ENCODE data around the gene LAMP5.

The LAMP5 gene

GRCh38 chr20:9573335-9574151, 59.2 kb downstream of the LAMP5 start:
- Mint-ChIP-seq H3K27me3 (peaks cover 1% of the 10 kb centered on the region), H3K36me3 (no peaks in the 10 kb centered on the region), H3K9me3 (peaks cover 2% of the 10 kb centered on the region), H3K27ac (no peak overlapping the region), H3K4me1 (no peaks in the 10 kb centered on the region), H3K4me3 (no peak overlapping the region)
- ATAC-seq (ENCODE audit: low read depth) (no peak), DNase-seq (ENCODE audit: low spot score in 2 of 2) (no peak)

GRCh38 chr20:9574181-9574580, 59.8 kb downstream of the LAMP5 start:
- DNase-seq (ENCODE audit: low spot score in 2 of 2) (no peak), ATAC-seq (ENCODE audit: low read depth) (no peak)
- Mint-ChIP-seq H3K27ac (no peak overlapping the region), H3K9me3 (peaks cover 1% of the 10 kb centered on the region), H3K4me1 (no peaks in the 10 kb centered on the region), H3K27me3 (peaks cover 1% of the 10 kb centered on the region), H3K4me3 (no peak overlapping the region), H3K36me3 (no peaks in the 10 kb centered on the region)

- Mint-ChIP-seq H3K36me3 (no peaks in the 10 kb centered on the region), H3K9me3 (no peaks in the 10 kb centered on the region)
These were observed 60.4 kb downstream of the LAMP5 start for GRCh38 chr20:9574776-9575175.

GRCh38 chr20:9575836-9576235, 61.4 kb downstream of the LAMP5 start:
- H3K27ac Mint-ChIP-seq, result no peak overlapping the region
- H3K4me3 Mint-ChIP-seq, result no peak overlapping the region
- DNase-seq (ENCODE audit: low spot score in 2 of 2) (no peak), ATAC-seq (ENCODE audit: low read depth) (no peak)
- H3K36me3 Mint-ChIP-seq, result no peaks in the 10 kb centered on the region
- H3K9me3 Mint-ChIP-seq, result peaks cover 1% of the 10 kb centered on the region
- peaks cover 1% of the 10 kb centered on the region for H3K27me3 Mint-ChIP-seq
- no peaks in the 10 kb centered on the region for H3K4me1 Mint-ChIP-seq

More at GRCh38 chr20:9574776-9575175, 60.4 kb downstream of the LAMP5 start:
- Mint-ChIP-seq H3K4me1 (no peaks in the 10 kb centered on the region), H3K27ac (no peak overlapping the region), H3K4me3 (no peak overlapping the region), H3K27me3 (peaks cover 1% of the 10 kb centered on the region)
- DNase-seq (ENCODE audit: low spot score in 2 of 2) (no peak), ATAC-seq (ENCODE audit: low read depth) (no peak)

- Mint-ChIP-seq H3K36me3 (no peaks in the 10 kb centered on the region), H3K4me3 (no peak overlapping the region), H3K9me3 (peaks cover 1% of the 10 kb centered on the region), H3K4me1 (no peaks in the 10 kb centered on the region), H3K27me3 (peaks cover 1% of the 10 kb centered on the region), H3K27ac (no peak overlapping the region)
- ATAC-seq (ENCODE audit: low read depth), result no peak
- DNase-seq (ENCODE audit: low spot score in 2 of 2), result no peak
These were observed 62.3 kb downstream of the LAMP5 start for GRCh38 chr20:9576695-9577094.

- Mint-ChIP-seq H3K27me3 (peaks cover 1% of the 10 kb centered on the region), H3K4me3 (no peak overlapping the region), H3K36me3 (no peaks in the 10 kb centered on the region), H3K4me1 (no peaks in the 10 kb centered on the region), H3K27ac (no peak overlapping the region), H3K9me3 (peaks cover 1% of the 10 kb centered on the region)
- ATAC-seq (ENCODE audit: low read depth) (no peak), DNase-seq (ENCODE audit: low spot score in 2 of 2) (no peak)
These were observed 63.0 kb downstream of the LAMP5 start for GRCh38 chr20:9577397-9577796.

GRCh38 chr20:9578594-9578993, 64.2 kb downstream of the LAMP5 start:
- H3K4me3 Mint-ChIP-seq, result no peak overlapping the region
- no peaks in the 10 kb centered on the region for H3K4me1 Mint-ChIP-seq
- ATAC-seq (ENCODE audit: low read depth), result no peak
- H3K27ac Mint-ChIP-seq, result no peak overlapping the region
- no peaks in the 10 kb centered on the region for H3K36me3 Mint-ChIP-seq
- no peak for DNase-seq (ENCODE audit: low spot score in 2 of 2)
- H3K9me3 Mint-ChIP-seq, result peaks cover 1% of the 10 kb centered on the region
- no peaks in the 10 kb centered on the region for H3K27me3 Mint-ChIP-seq

Measured in memory B cell (primary cell).